GM23248 (cell line): ENCODE data around the gene BBS2. TPM values are rescaled to one million over a fixed set of nuclear protein-coding genes. Genes with fewer than 3 reads are reported as not detected.
A peak's percentile ranks its signal among the peaks of the same experiment; 100 is the strongest.

Experiments used
- DNase-seq: peaks from one replicate; pipeline ENCODE4 v3.0.0-alpha.2; 2015
- H2AFZ ChIP-seq: fragments of 200-600 bp; sonication (generic); 2 replicates; pipeline ENCODE4 v1.6.1; 2016; ENCODE audit warnings: antibody characterized with exemption
- H3F3A ChIP-seq: fragments of 200-600 bp; sonication (generic); 2 replicates; pipeline ENCODE4 v1.6.1; 2016; ENCODE audit warnings: mild to moderate bottlenecking, antibody characterized with exemption, mixed run types; ENCODE audit not compliant: insufficient read depth
- H3K27ac ChIP-seq: fragments of 200-600 bp; sonication (generic); 2 replicates; pipeline ENCODE4 v1.5.1; 2016; ENCODE audit warnings: mild to moderate bottlenecking
- H3K27me3 ChIP-seq: fragments of 200-600 bp; sonication (generic); replicated peaks from 2 replicates; pipeline ENCODE4 v1.6.1; 2016; ENCODE audit warnings: mild to moderate bottlenecking; ENCODE audit not compliant: insufficient read depth
- H3K36me3 ChIP-seq: fragments of 200-600 bp; sonication (generic); 2 replicates; pipeline ENCODE4 v1.6.1; 2016; ENCODE audit warnings: low read depth, mild to moderate bottlenecking
- H3K4me1 ChIP-seq: fragments of 200-600 bp; sonication (generic); 2 replicates; pipeline ENCODE4 v1.6.1; 2016; ENCODE audit warnings: mild to moderate bottlenecking; ENCODE audit not compliant: insufficient read depth
- H3K4me2 ChIP-seq: fragments of 200-600 bp; sonication (generic); one replicate; pipeline ENCODE4 v1.6.1; 2016; ENCODE audit warnings: mild to moderate bottlenecking; ENCODE audit not compliant: unreplicated experiment
- H3K4me3 ChIP-seq: fragments of 200-600 bp; sonication (generic); 2 replicates; pipeline ENCODE4 v1.5.1; 2016; ENCODE audit warnings: mild to moderate bottlenecking
- H3K79me2 ChIP-seq: fragments of 200-600 bp; sonication (generic); 2 replicates; pipeline ENCODE4 v1.6.1; 2016; ENCODE audit warnings: mild to moderate bottlenecking; ENCODE audit not compliant: insufficient read depth
- H3K9ac ChIP-seq: fragments of 200-600 bp; sonication (generic); 2 replicates; pipeline ENCODE4 v1.6.1; 2016; ENCODE audit warnings: mild to moderate bottlenecking
- H3K9me2 ChIP-seq: fragments of 200-600 bp; sonication (generic); 2 replicates; pipeline ENCODE4 v1.6.1; 2016; ENCODE audit warnings: mixed run types, mild to moderate bottlenecking, moderate library complexity; ENCODE audit not compliant: insufficient read depth
- H3K9me3 ChIP-seq: fragments of 200-600 bp; sonication (generic); one replicate; pipeline ENCODE4 v1.6.1; 2017; ENCODE audit warnings: low read depth
- H4K20me1 ChIP-seq: fragments of 200-600 bp; sonication (generic); 2 replicates; pipeline ENCODE4 v1.6.0; 2016; ENCODE audit not compliant: insufficient read depth
- EZH2 ChIP-seq: fragments of 200-600 bp; sonication (generic); IDR thresholded peaks from 2 replicates; pipeline ENCODE4 v1.6.1; 2018; ENCODE audit warnings: antibody characterized with exemption, mild to moderate bottlenecking; ENCODE audit not compliant: insufficient read depth, poor library complexity, severe bottlenecking
- EZH2phosphoT487 ChIP-seq: fragments of 200-600 bp; sonication (generic); IDR thresholded peaks from 2 replicates; pipeline ENCODE4 v1.6.1; 2018; ENCODE audit warnings: antibody characterized with exemption, moderate library complexity, mild to moderate bottlenecking, low read depth; ENCODE audit not compliant: insufficient read depth
- WGBS, 2 experiments: methylation state at CpG; one replicate each; pipeline ENCODE4 v1.1.6; 2015 to 2017; ENCODE audit warnings: low lambda C conversion rate in 2 of 2, low coverage in 1 of 2; ENCODE audit errors: missing lambda C conversion rate in 2 of 2; 5-methylcytosine and 5-hydroxymethylcytosine counted together
- in situ Hi-C: fragments of 300-500 bp; cut with MboI; formaldehyde crosslinking; loops from 2 replicates; pipeline ENCODE4 v1.15.0; 2020
- polyA plus RNA-seq: library from polyadenylated mRNA; unstranded; fragments of >200 nt; fragmentation: Nextera tagmentation; extraction: Ambion mirVana; gene quantifications from 2 replicates; pipeline ENCODE4 v1.2.1, GENCODE V29; 2016
- total RNA-seq: library from RNA; depleted of rRNA; stranded (reverse); fragments of >200 nt; shearing (Covaris generic); gene quantifications from 2 replicates; pipeline ENCODE4 v1.2.3, GENCODE V29; 2014

Gene BBS2
- total and polyA plus RNA-seq, 2 experiments from 2014 or later, result 45.4 to 66.2 TPM

DNA sequence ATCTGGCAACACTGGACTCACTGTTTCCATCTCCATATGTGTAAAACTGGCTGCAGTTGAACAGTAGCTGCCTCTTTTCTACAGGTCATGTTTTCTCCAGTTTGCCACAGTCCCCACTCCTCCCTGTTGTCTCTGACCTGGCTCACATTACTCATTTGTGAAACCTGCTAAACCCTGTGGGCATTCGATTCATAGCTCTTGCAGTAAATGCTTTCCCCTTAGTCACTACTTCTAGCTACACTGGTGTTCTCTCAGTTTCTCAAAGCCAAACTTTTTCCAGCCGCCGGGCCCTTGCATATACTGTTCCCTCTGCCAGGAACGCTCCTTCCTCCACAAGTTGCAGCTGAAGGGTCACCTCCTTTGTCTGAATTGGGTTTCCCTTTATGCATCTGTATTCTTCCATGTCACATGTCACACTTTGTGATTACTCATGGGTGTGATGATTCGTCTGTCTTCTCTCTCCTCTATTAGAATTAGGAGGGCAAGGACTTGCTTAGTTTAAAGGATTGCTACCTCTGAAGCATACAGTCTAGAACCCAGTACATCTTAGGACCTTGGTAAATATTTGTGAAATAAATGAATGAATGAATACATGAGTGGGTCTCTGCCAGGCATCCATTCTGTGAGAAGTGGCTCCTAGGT, 30.0 kb upstream of the BBS2 start:
- Histone ChIP-seq H3K79me2 (no peaks in the 10 kb centered on the region), H4K20me1 (no peaks in the 10 kb centered on the region), H3K36me3 (no peaks in the 10 kb centered on the region), H3K4me2 (no peak overlapping the region), H3F3A (peaks cover 19% of the 10 kb centered on the region), H2AFZ (no peak overlapping the region), H3K9me3 (no peaks in the 10 kb centered on the region), H3K27me3 (no peaks in the 10 kb centered on the region), H3K9me2 (no peaks in the 10 kb centered on the region), H3K27ac (no peak overlapping the region), H3K4me1 (peaks cover 12% of the 10 kb centered on the region), H3K4me3 (no peak overlapping the region), H3K9ac (no peak overlapping the region)
- peak; percentile 48 for DNase-seq
- WGBS, 2 experiments, result 81 to 85% methylated on average over 5 of the region's 5 CpGs
- in situ Hi-C loops, result no loop called here
- no peak for TF ChIP-seq EZH2phosphoT487
- no peak for TF ChIP-seq EZH2

DNA sequence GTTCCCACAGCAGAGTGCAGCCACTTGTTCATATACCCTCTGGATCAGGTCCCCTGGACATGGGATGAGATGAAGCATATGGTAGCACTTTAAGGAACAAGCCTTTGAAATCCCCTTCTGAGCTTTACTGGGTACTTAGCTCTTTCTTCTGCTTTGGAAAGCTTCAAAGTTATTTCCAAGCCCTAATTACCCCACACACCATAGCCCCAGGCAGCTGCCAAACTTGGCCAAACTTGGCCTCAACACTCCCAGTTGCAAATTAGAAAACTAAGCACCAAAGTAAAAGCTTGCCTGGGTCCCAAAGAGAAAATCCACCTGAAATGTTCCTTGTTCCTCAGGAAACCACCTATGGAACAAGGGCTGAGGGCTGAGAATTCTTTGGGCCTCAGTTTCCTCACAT, 29.3 kb upstream of the BBS2 start:
- no peak overlapping the region for H3K4me3 ChIP-seq
- no peak overlapping the region for H3K4me2 ChIP-seq
- H3K27me3 ChIP-seq, result no peaks in the 10 kb centered on the region
- peaks cover 12% of the 10 kb centered on the region for H3K4me1 ChIP-seq
- TF ChIP-seq EZH2, result no peak
- no peak for TF ChIP-seq EZH2phosphoT487
- peaks cover 19% of the 10 kb centered on the region for H3F3A ChIP-seq
- H2AFZ ChIP-seq, result no peak overlapping the region
- in situ Hi-C loops, result no loop called here
- H3K27ac ChIP-seq, result no peak overlapping the region
- H3K9ac ChIP-seq, result no peak overlapping the region
- no peaks in the 10 kb centered on the region for H3K9me3 ChIP-seq
- H4K20me1 ChIP-seq, result no peaks in the 10 kb centered on the region
- no peaks in the 10 kb centered on the region for H3K79me2 ChIP-seq
- no peaks in the 10 kb centered on the region for H3K36me3 ChIP-seq
- no peak for DNase-seq
- H3K9me2 ChIP-seq, result no peaks in the 10 kb centered on the region

DNA sequence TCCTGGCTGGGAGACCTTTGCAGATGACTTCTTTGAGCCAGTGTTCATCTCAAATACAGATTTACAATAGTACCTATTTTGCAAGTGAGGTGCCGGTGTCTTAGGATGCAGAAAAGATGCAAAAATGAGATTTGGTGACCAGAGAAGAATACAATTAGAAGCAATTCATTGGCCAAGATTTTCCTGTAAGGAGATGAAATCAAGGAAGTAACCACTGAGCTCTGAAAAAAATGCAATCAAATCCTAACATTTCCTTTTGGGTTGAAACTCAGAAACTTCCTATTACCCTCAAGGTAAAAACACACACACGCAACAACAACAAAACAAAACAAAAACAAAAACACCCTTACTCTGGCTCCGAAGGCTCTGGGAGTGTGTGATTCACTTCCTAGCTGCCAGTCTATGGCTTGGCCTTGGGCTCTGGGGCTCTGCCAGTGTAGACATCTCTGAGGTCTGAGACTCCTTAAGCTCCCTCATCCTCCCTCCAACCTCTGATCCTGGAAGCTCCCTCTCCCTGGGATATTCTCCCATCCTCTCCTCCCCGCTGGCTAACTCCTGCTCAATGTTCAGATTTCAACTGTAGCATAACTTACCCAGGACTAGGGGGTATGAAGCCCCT, 28.2 kb upstream of the BBS2 start:
- Histone ChIP-seq H3F3A (peaks cover 19% of the 10 kb centered on the region), H3K27me3 (no peaks in the 10 kb centered on the region), H3K4me1 (peaks cover 12% of the 10 kb centered on the region), H3K9me3 (no peaks in the 10 kb centered on the region), H3K9ac (no peak overlapping the region), H3K4me3 (no peak overlapping the region), H3K4me2 (no peak overlapping the region), H3K79me2 (no peaks in the 10 kb centered on the region), H3K27ac (no peak overlapping the region), H2AFZ (no peak overlapping the region), H4K20me1 (no peaks in the 10 kb centered on the region), H3K36me3 (no peaks in the 10 kb centered on the region), H3K9me2 (no peaks in the 10 kb centered on the region)
- 78 to 86% methylated on average over 4 of the region's 4 CpGs for WGBS, 2 experiments
- in situ Hi-C loops, result no loop called here
- DNase-seq, result peak; percentile 30
- TF ChIP-seq EZH2, result no peak
- TF ChIP-seq EZH2phosphoT487, result no peak

DNA sequence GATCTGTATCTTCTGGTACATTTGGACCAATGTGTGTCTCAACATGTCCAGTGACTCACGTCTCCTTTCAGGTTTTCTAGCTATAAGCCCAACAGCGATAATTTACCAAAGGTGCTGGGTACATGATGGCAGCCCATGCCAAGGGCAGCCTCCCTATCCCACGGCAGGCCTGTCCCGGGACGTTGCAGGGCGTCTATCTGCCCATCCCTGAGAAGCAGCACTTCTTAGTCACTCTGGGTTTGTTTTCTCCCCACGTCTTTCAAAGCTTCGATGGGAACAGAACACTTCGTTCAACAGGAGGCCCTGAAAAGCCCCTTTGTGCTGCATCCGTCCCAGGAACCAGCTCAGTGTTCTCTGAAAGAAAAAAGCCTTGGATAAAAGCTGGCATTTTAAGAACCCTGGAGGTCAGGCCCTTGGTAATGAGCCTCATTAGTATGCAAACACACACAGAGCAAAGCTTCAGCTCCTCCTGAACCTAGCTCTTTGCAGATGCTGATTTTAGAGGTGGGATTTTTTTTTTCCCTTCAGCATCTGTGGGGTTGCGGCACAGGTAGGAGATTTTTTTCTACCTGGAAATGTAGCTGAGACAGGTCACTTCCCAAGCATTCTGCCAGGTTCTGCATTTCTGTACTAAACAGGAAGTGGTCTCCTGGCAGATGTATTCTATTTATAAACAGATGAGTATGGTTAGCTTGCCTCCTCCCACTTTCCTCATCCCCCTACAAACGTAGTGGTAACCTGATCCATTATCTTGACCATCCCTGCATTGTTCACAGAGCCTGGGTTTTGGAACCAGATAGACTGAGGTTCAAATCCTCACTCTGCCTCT, 27.5 kb upstream of the BBS2 start:
- Histone ChIP-seq H4K20me1 (no peaks in the 10 kb centered on the region), H3K4me2 (no peak overlapping the region), H3K27ac (no peak overlapping the region), H3K79me2 (no peaks in the 10 kb centered on the region), H3K9me3 (no peaks in the 10 kb centered on the region), H3K36me3 (no peaks in the 10 kb centered on the region), H3K4me3 (no peak overlapping the region), H3K9me2 (no peaks in the 10 kb centered on the region), H3K27me3 (no peaks in the 10 kb centered on the region), H3K4me1 (peaks cover 12% of the 10 kb centered on the region), H2AFZ (peak overlapping the region; percentile 53), H3F3A (peaks cover 19% of the 10 kb centered on the region), H3K9ac (no peak overlapping the region)
- in situ Hi-C loops, result no loop called here
- DNase-seq, result peak; percentile 46
- TF ChIP-seq EZH2phosphoT487, result no peak
- TF ChIP-seq EZH2, result no peak
- WGBS, 2 experiments, result 32% methylated on average over 12 of the region's 12 CpGs
